HepG2 (cell line): ENCODE data around the gene SRBD1. TPM values are rescaled to one million over a fixed set of nuclear protein-coding genes. Genes with fewer than 3 reads are reported as not detected.

Experiments
- AFF4 ChIP-seq: sonication (generic); formaldehyde crosslinking; IDR thresholded peaks from 2 replicates; pipeline ENCODE4 v1.4.0; 2020; ENCODE audit warnings: missing genetic modification reagents
- AHR ChIP-seq: IDR thresholded peaks from 2 replicates; pipeline ENCODE4 v1.6.1; 2018; ENCODE audit warnings: missing genetic modification reagents, missing compliant biosample characterization
- ARHGAP35 ChIP-seq: sonication (generic); formaldehyde crosslinking; IDR thresholded peaks from 2 replicates; pipeline ENCODE4 v1.9.0; 2022; ENCODE audit warnings: mild to moderate bottlenecking, inconsistent platforms, moderate library complexity, missing genetic modification reagents, borderline replicate concordance
- DMAP1 ChIP-seq: IDR thresholded peaks from 2 replicates; pipeline ENCODE4 v1.6.1; 2016
- ESRRA ChIP-seq: sonication (generic); formaldehyde crosslinking; IDR thresholded peaks from 2 replicates; pipeline ENCODE4 v1.5.1; 2020; ENCODE audit warnings: mild to moderate bottlenecking, low read depth, missing genetic modification reagents
- GATA4 ChIP-seq: sonication (generic); IDR thresholded peaks from 2 replicates; pipeline ENCODE4 v1.6.1; 2016; ENCODE audit warnings: antibody characterized with exemption, low read depth, borderline replicate concordance
- HNF1B ChIP-seq: sonication (generic); formaldehyde crosslinking; IDR thresholded peaks from 2 replicates; pipeline ENCODE4 v1.5.1; 2020; ENCODE audit warnings: mild to moderate bottlenecking, moderate library complexity, missing genetic modification reagents
- KDM5B ChIP-seq: sonication (generic); formaldehyde crosslinking; IDR thresholded peaks from 2 replicates; pipeline ENCODE4 v1.4.0; 2020; ENCODE audit warnings: missing genetic modification reagents, mild to moderate bottlenecking, borderline replicate concordance
- NR3C1 ChIP-seq: sonication (generic); formaldehyde crosslinking; IDR thresholded peaks from 2 replicates; pipeline ENCODE4 v1.4.0; 2020; ENCODE audit warnings: missing genetic modification reagents
- PCBP2 ChIP-seq: fragments of 200-400 bp; formaldehyde crosslinking; optimal IDR thresholded peaks from 2 replicates; pipeline ENCODE3; 2018; ENCODE audit warnings: low read length, low read depth; ENCODE audit not compliant: poor library complexity, severe bottlenecking
- ZBTB21 ChIP-seq: sonication (generic); formaldehyde crosslinking; IDR thresholded peaks from 2 replicates; pipeline ENCODE4 v1.4.0; 2020; ENCODE audit warnings: missing genetic modification reagents
- ZNF224 ChIP-seq: sonication (generic); formaldehyde crosslinking; IDR thresholded peaks from 2 replicates; pipeline ENCODE4 v1.5.0; 2020; ENCODE audit warnings: mild to moderate bottlenecking, missing genetic modification reagents
- ZNF280D ChIP-seq: sonication (generic); formaldehyde crosslinking; IDR thresholded peaks from 2 replicates; pipeline ENCODE4 v1.5.1; 2020; ENCODE audit warnings: mild to moderate bottlenecking, missing genetic modification reagents
- ZNF33A ChIP-seq: sonication (generic); formaldehyde crosslinking; IDR thresholded peaks from 2 replicates; pipeline ENCODE4 v1.5.1; 2020; ENCODE audit warnings: missing genetic modification reagents, mild to moderate bottlenecking, moderate library complexity, borderline replicate concordance
- ZNF354B ChIP-seq: sonication (generic); formaldehyde crosslinking; IDR thresholded peaks from 2 replicates; pipeline ENCODE4 v1.8.0; 2022; ENCODE audit warnings: mild to moderate bottlenecking, missing genetic modification reagents
- ZNF616 ChIP-seq: sonication (generic); formaldehyde crosslinking; IDR thresholded peaks from 2 replicates; pipeline ENCODE4 v1.5.0; 2020; ENCODE audit warnings: low read depth, mild to moderate bottlenecking, missing genetic modification reagents
- polyA plus RNA-seq, 8 experiments: library from polyadenylated mRNA; depleted of rRNA in 3 of 8; stranded (reverse) in 7 of 8; unstranded in 1 of 8; fragments of >200 nt; fragmentation: Illumina TruSeq in 4 of 8; extraction: Trizol in 4 of 8; gene quantifications; 2 replicates each; pipeline versions ENCODE4 v1.2.1 to v1.2.3, GENCODE V29; 2011 to 2016; ENCODE audit warnings: low read depth in 4 of 8, missing spikeins in 1 of 8, mixed read lengths in 1 of 8; ENCODE audit not compliant: insufficient read depth in 1 of 8
- total RNA-seq, 5 experiments: library from RNA; depleted of rRNA; stranded (reverse); fragments of >200 nt; fragmentation: Illumina TruSeq; extraction: Trizol; gene quantifications; 2 replicates each; pipeline ENCODE4 v1.2.3, GENCODE V29; 2016; ENCODE audit warnings: low read depth in 1 of 5
- TF ChIP-seq, protein P1 (sequence below): sonication (generic); formaldehyde crosslinking; IDR thresholded peaks from 2 replicates; pipeline ENCODE4 v1.5.1; 2020; ENCODE audit warnings: missing genetic modification reagents, mild to moderate bottlenecking, borderline replicate concordance
- TF ChIP-seq, protein P2 (sequence below): IDR thresholded peaks from 2 replicates; pipeline ENCODE4 v1.6.1; 2016; ENCODE audit warnings: mild to moderate bottlenecking

Gene SRBD1
- total and polyA plus RNA-seq, 2 of the 13 experiments (the other 11 are each of a cell fraction or from before 2014, with no cell fraction given), result 3.2 to 23.9 TPM

DNA sequence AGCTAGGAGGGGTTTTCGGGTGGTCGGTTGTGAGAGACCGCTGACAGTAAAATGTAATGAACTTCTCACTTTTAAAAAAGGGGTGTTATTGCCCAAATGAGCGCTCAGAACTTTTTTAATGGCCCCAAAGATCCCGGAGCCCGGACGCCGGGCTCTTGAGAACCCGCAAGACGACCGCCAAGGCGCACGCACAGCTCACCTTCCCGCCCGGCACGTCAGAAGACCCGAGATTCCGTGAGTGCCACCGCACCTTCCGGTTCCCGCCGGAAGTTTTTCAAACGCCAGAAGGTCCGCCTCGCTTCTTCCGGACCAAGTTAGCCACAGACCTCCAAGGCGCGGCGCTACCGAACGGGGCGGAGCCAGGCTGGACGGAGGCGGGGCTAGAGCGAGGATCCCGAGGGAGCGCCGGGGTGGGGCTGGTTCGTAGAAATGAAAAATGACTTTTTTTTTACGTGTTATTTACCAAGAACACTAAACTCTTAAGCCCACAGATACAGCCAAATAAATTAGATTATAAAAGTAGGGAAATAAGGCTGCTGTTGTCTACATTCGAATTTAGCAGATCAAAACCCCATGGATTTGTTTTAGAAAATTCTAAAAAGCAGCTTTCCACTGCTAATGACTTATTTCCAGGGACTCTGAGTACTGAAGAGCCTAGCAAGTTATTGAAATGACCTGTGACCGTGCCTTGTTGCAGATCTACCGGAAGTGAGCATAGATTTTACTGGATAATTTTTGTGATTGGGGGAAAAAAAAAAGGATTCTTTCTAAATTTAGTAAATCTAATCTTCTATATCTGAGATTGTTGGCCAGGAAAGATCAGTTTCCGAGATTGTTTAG lies at the start of gene SRBD1 (continued):
- TF ChIP-seq, protein P1, sequence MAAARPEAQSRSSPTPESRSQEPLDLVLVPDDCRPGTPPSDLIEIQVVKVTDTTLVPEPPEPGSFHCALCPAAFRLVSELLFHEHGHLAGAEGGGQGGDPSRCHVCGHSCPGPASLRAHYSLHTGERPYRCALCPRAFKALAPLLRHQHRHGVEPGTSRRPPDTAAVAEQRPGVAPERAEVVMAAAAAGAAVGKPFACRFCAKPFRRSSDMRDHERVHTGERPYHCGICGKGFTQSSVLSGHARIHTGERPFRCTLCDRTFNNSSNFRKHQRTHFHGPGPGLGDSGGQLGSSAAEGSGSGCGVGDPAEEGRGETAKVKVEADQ (CRISPR knock-in tag), result no peak
- TF ChIP-seq NR3C1 (CRISPR knock-in tag) (no peak), HNF1B (CRISPR knock-in tag) (peak; percentile 84), ZNF616 (CRISPR knock-in tag) (no peak), DMAP1 (CRISPR knock-in tag) (peak; percentile 67; the same call in 1 of the 2 replicates), ARHGAP35 (CRISPR knock-in tag) (no peak), PCBP2 (no peak), AHR (CRISPR knock-in tag) (no peak), ZNF354B (CRISPR knock-in tag) (no peak), AFF4 (CRISPR knock-in tag) (no peak), ZNF33A (CRISPR knock-in tag) (no peak), GATA4 (no peak; the same call in none of the 2 replicates), ZBTB21 (CRISPR knock-in tag) (0 out of 2 replicates have a peak, but pooled peaks have one; percentile 37), ZNF224 (no peak), KDM5B (peak; percentile 85; the same call in 1 of the 2 replicates), ZNF280D (CRISPR knock-in tag) (no peak), ESRRA (no peak)
- TF ChIP-seq, protein P2, sequence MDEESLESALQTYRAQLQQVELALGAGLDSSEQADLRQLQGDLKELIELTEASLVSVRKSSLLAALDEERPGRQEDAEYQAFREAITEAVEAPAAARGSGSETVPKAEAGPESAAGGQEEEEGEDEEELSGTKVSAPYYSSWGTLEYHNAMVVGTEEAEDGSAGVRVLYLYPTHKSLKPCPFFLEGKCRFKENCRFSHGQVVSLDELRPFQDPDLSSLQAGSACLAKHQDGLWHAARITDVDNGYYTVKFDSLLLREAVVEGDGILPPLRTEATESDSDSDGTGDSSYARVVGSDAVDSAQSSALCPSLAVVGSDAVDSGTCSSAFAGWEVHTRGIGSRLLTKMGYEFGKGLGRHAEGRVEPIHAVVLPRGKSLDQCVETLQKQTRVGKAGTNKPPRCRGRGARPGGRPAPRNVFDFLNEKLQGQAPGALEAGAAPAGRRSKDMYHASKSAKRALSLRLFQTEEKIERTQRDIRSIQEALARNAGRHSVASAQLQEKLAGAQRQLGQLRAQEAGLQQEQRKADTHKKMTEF, result peak; percentile 55
